HCT116 (cell line): ENCODE data around the gene MBTPS1. TPM values are rescaled to one million over a fixed set of nuclear protein-coding genes. Genes with fewer than 3 reads are reported as not detected.

Source experiments
- ATAC-seq: fragments of 200-7000 bp; cut with Tn5 transposase; 2 replicates; pipeline ENCODE4 v1.9.1; 2020; ENCODE audit warnings: mild to moderate bottlenecking, moderate library complexity
- BruUV-seq: library from RNA; stranded (reverse); fragments of 400-500 nt; replicated peaks from 2 replicates; lab custom pipeline; 2021; lab: Mats Ljungman, UMichigan
- CTCF ChIA-PET: fragments of 300-600 bp; sonication (Branson Sonifier 250); formaldehyde crosslinking; loops from one replicate; lab custom pipeline; 2021; ENCODE audit warnings: antibody characterized with exemption; lab: Charles Lee
- POLR2A ChIA-PET: fragments of 300-600, 350-600 bp; sonication (Branson Sonifier 250); formaldehyde crosslinking; loops from one replicate; lab custom pipeline; 2021; ENCODE audit warnings: antibody characterized with exemption; lab: Charles Lee
- RAD21 ChIA-PET, 2 experiments: fragments of 300-600 bp; sonication (Branson Sonifier 250); formaldehyde crosslinking; loops; one replicate each; lab custom pipeline; 2023; ENCODE audit warnings: low total read pairs in 2 of 2; ENCODE audit not compliant: uncharacterized antibody in 2 of 2, unreplicated experiment in 2 of 2, low non-redundant PET in 1 of 2; lab: Charles Lee
- DNase-seq: peaks from one replicate; pipeline ENCODE4 v3.0.0-alpha.2; 2010; ENCODE audit warnings: low read depth, low spot score
- H2AFZ ChIP-seq: fragments of 200-600 bp; shearing (Covaris generic), sonication (generic); 2 replicates; pipeline ENCODE4 v1.6.1; 2017; ENCODE audit warnings: low read depth, mixed run types, mixed read lengths, antibody characterized with exemption, low read length; ENCODE audit not compliant: poor library complexity, severe bottlenecking
- H3K27ac ChIP-seq: 2 replicates; pipeline ENCODE4 v1.5.1; 2012; ENCODE audit warnings: low read depth, low read length
- H3K27me3 ChIP-seq: fragments of 200-600 bp; sonication (generic); 2 replicates; pipeline ENCODE4 v1.6.1; 2016; ENCODE audit warnings: mixed run types, low read length, mixed read lengths; ENCODE audit not compliant: insufficient read depth
- H3K36me3 ChIP-seq, 2 experiments: fragments of 200-500 bp in 1 of 2; fragments of 200-600 bp in 1 of 2; sonication (Bioruptor generic) in 1 of 2; sonication (generic) in 1 of 2; 2 replicates each; pipeline versions ENCODE4 v1.5.1 to v1.6.1; 2014 to 2016; ENCODE audit warnings: low read length in 2 of 2, inconsistent platforms in 1 of 2, mixed read lengths in 1 of 2, mixed run types in 1 of 2; ENCODE audit not compliant: insufficient read depth in 2 of 2, control insufficient read depth in 1 of 2
- H3K4me1 ChIP-seq, 2 experiments: fragments of 200-600 bp in 1 of 2; sonication (generic) in 1 of 2; 2 replicates each; pipeline versions ENCODE4 v1.5.1 to v1.6.1; 2012 to 2017; ENCODE audit warnings: low read length in 2 of 2, inconsistent platforms in 1 of 2, mild to moderate bottlenecking in 1 of 2, mixed read lengths in 1 of 2, mixed run types in 1 of 2, moderate library complexity in 1 of 2; ENCODE audit not compliant: insufficient read depth in 2 of 2, control insufficient read depth in 1 of 2
- H3K4me2 ChIP-seq: fragments of 200-600 bp; sonication (generic); 2 replicates; pipeline ENCODE4 v1.6.1; 2017; ENCODE audit warnings: mixed run types, low read length, mixed read lengths
- H3K4me3 ChIP-seq, 2 experiments: fragments of 200-600 bp in 1 of 2; sonication (generic) in 1 of 2; replicated peaks in 1 of 2; 2 replicates each; pipeline ENCODE4 v1.5.1; 2011 to 2016; ENCODE audit warnings: low read length in 2 of 2, control low read depth in 1 of 2, low read depth in 1 of 2, mild to moderate bottlenecking in 1 of 2, mixed read lengths in 1 of 2, mixed run types in 1 of 2
- H3K79me2 ChIP-seq: fragments of 200-600 bp; sonication (generic); 2 replicates; pipeline ENCODE4 v1.6.1; 2017; ENCODE audit warnings: mild to moderate bottlenecking, mixed run types, low read length, moderate library complexity, mixed read lengths; ENCODE audit not compliant: insufficient read depth
- H3K9ac ChIP-seq: fragments of 200-600 bp; sonication (generic); 2 replicates; pipeline ENCODE4 v1.6.1; 2016; ENCODE audit warnings: low read length, mixed read lengths
- H3K9me2 ChIP-seq: fragments of 200-600 bp; sonication (generic), shearing (Covaris generic); 2 replicates; pipeline ENCODE4 v1.6.1; 2017; ENCODE audit warnings: mixed run types, mild to moderate bottlenecking, moderate library complexity; ENCODE audit not compliant: insufficient read depth
- H3K9me3 ChIP-seq, 2 experiments: fragments of 200-500 bp in 1 of 2; fragments of 200-600 bp in 1 of 2; sonication (Bioruptor generic) in 1 of 2; sonication (generic) in 1 of 2; 2 replicates each; pipeline ENCODE4 v1.6.1; 2014 to 2017; ENCODE audit warnings: low read length in 2 of 2, mixed read lengths in 2 of 2, inconsistent platforms in 1 of 2, low read depth in 1 of 2, mild to moderate bottlenecking in 1 of 2, mixed run types in 1 of 2, moderate library complexity in 1 of 2; ENCODE audit not compliant: control insufficient read depth in 1 of 2, insufficient read depth in 1 of 2
- H4K20me1 ChIP-seq: fragments of 200-600 bp; sonication (generic), shearing (Covaris generic); 2 replicates; pipeline ENCODE4 v1.6.1; 2017; ENCODE audit warnings: mixed run types, mild to moderate bottlenecking, moderate library complexity; ENCODE audit not compliant: insufficient read depth
- CTCF ChIP-seq, 3 experiments: fragments of 200-600 bp in 1 of 3; sonication (generic) in 1 of 3; IDR thresholded peaks in 2 of 3; conservative IDR thresholded peaks in 1 of 3; 2 replicates each; pipeline ENCODE4 v1.5.1; 2012 to 2017; ENCODE audit warnings: low read depth in 2 of 3, low read length in 2 of 3, antibody characterized with exemption in 1 of 3, borderline replicate concordance in 1 of 3, control low read depth in 1 of 3, mild to moderate bottlenecking in 1 of 3, mixed read lengths in 1 of 3, mixed run types in 1 of 3, moderate library complexity in 1 of 3; ENCODE audit not compliant: insufficient read depth in 1 of 3
- FOSL1 ChIP-seq: IDR thresholded peaks from 2 replicates; pipeline ENCODE4 v1.6.1; 2012; ENCODE audit warnings: low read depth
- ZFX ChIP-seq: fragments of 450-650 bp; IDR thresholded peaks from 2 replicates; pipeline ENCODE4 v1.6.1; 2017
- intact Hi-C: fragments of 100-400 bp; cut with micrococcal nuclease; formaldehyde crosslinking; loops from 2 replicates; pipeline ENCODE4 v1.10.0; 2022
- total RNA-seq: library from RNA; stranded (reverse); gene quantifications from one replicate; pipeline ENCODE4 v1.2.1, GENCODE V29; 2021; ENCODE audit not compliant: unreplicated experiment

The MBTPS1 gene
- total RNA-seq, 1 experiment from 2014 or later = 111 TPM

GRCh38 chr16:84115919-84116719, 623 bp downstream of the MBTPS1 start:
- H3K9me3 ChIP-seq = no peaks in the 10 kb centered on the region
- intact Hi-C loops = loop anchor here (2.0 kb wide), 1 partner anchor 29 kb away; the partner anchor contains the start of genes DNAAF1 and HSDL1
- no TSS peak for BruUV-seq

More at GRCh38 chr16:84115919-84116719, 623 bp downstream of the MBTPS1 start:
- peak overlapping the region; percentile 95 for H3K9ac ChIP-seq
- no peak overlapping the region for H2AFZ ChIP-seq
- ChIA-PET CTCF (interaction anchor here (0.7 to 2.3 kb wide), 9 partner anchors 9 to 390 kb away, joined by 3 to 13 read pairs (median 4); partner anchors contain the start of gene TAF1C), POLR2A (interaction anchor here (0.6 to 1.3 kb wide), 9 partner anchors 10 to 390 kb away, joined by 3 to 7 read pairs (median 4); partner anchors contain the start of genes ATP2C2 and TAF1C), RAD21 (interaction anchor here (0.5 to 1.2 kb wide), 4 partner anchors 31 to 503 kb away, joined by 3 to 8 read pairs (median 4); partner anchors contain the start of gene TAF1C (in 2 of the 2))
- H3K27me3 ChIP-seq = no peaks in the 10 kb centered on the region
- H3K4me2 ChIP-seq = peak overlapping the region; percentile 96
- H3K36me3 ChIP-seq = no peaks in the 10 kb centered on the region
- TF ChIP-seq CTCF (IDR thresholded peaks at IDR 0.05 in 2 of 3, conservative IDR thresholded peaks at IDR 0.05 in 1 of 3; ENCODE audit: borderline replicate concordance in 1 of 3, insufficient read depth in 1 of 3, low read depth in 2 of 3, low read length in 2 of 3) (peak in 2 of 3 experiments; percentile 18 to 40; a peak in 3 of 6 replicates), FOSL1 (no peak), ZFX (peak; percentile 98)
- no peaks in the 10 kb centered on the region for H4K20me1 ChIP-seq
- DNase-seq (no peak), ATAC-seq (peak; percentile 36)
- peaks cover 11 to 22% of the 10 kb centered on the region in 2 experiments for H3K4me1 ChIP-seq
- no peaks in the 10 kb centered on the region; the same call in 1 of the 2 replicates for H3K9me2 ChIP-seq
- peak overlapping the region; percentile 84 for H3K27ac ChIP-seq
- H3K79me2 ChIP-seq = peaks cover 52% of the 10 kb centered on the region
- peak overlapping the region; percentile 60 to 81 for H3K4me3 ChIP-seq
